Natural killer cell (primary cell): ENCODE results near the gene HM13. TPM values are rescaled to one million over a fixed set of nuclear protein-coding genes. Genes with fewer than 3 reads are reported as not detected.
"Not testable (repeated sequence)": the region's sequence is repeated elsewhere in the genome, so short reads cannot be mapped to it uniquely, and the experiment has no call there.

Source experiments
- ATAC-seq, 3 donors: fragments of 150-1000 bp in 2 of 3; fragments of 200-7000 bp in 1 of 3; cut with Tn5 transposase; 1 replicate in 1 of 3; 2 replicates in 2 of 3; pipeline ENCODE4 v1.10.0; 2021; ENCODE audit warnings: mild to moderate bottlenecking in 2 of 3, moderate library complexity in 2 of 3
- DNase-seq, 2 donors: peaks; one replicate each; pipeline versions ENCODE4 v3.0.0 to v3.0.0-alpha.2; 2013 to 2021; ENCODE audit warnings: mixed read lengths in 1 of 2
- H3K27ac ChIP-seq: one replicate; pipeline ENCODE4 v1.5.1; 2013; ENCODE audit warnings: mild to moderate bottlenecking, low read length
- H3K27me3 ChIP-seq: one replicate; pipeline ENCODE4 v1.6.1; 2013; ENCODE audit warnings: low read length; ENCODE audit not compliant: control insufficient read depth, insufficient read depth
- H3K36me3 ChIP-seq: one replicate; pipeline ENCODE4 v1.6.1; 2013; ENCODE audit warnings: low read length; ENCODE audit not compliant: control insufficient read depth, insufficient read depth
- H3K4me1 ChIP-seq: one replicate; pipeline ENCODE4 v1.6.1; 2013; ENCODE audit warnings: low read length; ENCODE audit not compliant: control insufficient read depth, insufficient read depth
- H3K4me3 ChIP-seq: one replicate; pipeline ENCODE4 v1.5.1; 2013; ENCODE audit warnings: low read length
- H3K9me3 ChIP-seq: one replicate; pipeline ENCODE4 v1.6.1; 2013; ENCODE audit warnings: low read length; ENCODE audit not compliant: control insufficient read depth, insufficient read depth
- H3K27ac Mint-ChIP-seq, 2 donors: one replicate each; pipeline ENCODE4 v1.8.0; 2022; ENCODE audit warnings: mild to moderate bottlenecking in 2 of 2, mixed read lengths in 2 of 2, moderate library complexity in 1 of 2
- H3K27me3 Mint-ChIP-seq, 2 donors: one replicate each; pipeline ENCODE4 v1.8.0; 2022; ENCODE audit warnings: low read depth in 2 of 2, mixed read lengths in 2 of 2
- H3K36me3 Mint-ChIP-seq: one replicate; pipeline ENCODE4 v1.8.0; 2022; ENCODE audit warnings: mixed read lengths
- H3K4me1 Mint-ChIP-seq, 2 donors: one replicate each; pipeline ENCODE4 v1.8.0; 2022; ENCODE audit warnings: mixed read lengths in 2 of 2
- H3K4me3 Mint-ChIP-seq: one replicate; pipeline ENCODE4 v1.8.0; 2022; ENCODE audit warnings: mild to moderate bottlenecking, moderate library complexity, mixed read lengths
- H3K9me3 Mint-ChIP-seq, 2 donors: one replicate each; pipeline ENCODE4 v1.8.0; 2022; ENCODE audit warnings: mixed read lengths in 2 of 2
- CTCF ChIP-seq: fragments of 200-600 bp; IDR thresholded peaks from one replicate; pipeline ENCODE4 v1.8.0; 2022; ENCODE audit warnings: antibody characterized with exemption
- WGBS: methylation state at CpG from one replicate; pipeline ENCODE4 v1.1.7; 2013; ENCODE audit warnings: missing lambda C conversion rate; ENCODE audit not compliant: insufficient coverage; 5-methylcytosine and 5-hydroxymethylcytosine counted together
- intact Hi-C: fragments of 100-400 bp; cut with micrococcal nuclease; formaldehyde crosslinking; loops from one replicate; pipeline ENCODE4 v1.14.2; 2022
- total RNA-seq, 4 donors: library from RNA; stranded (reverse); fragments of 120-200 nt in 1 of 4; gene quantifications; one replicate each; pipeline versions ENCODE4 v1.2.3 to v1.2.4, GENCODE V29; 2013 to 2022

HM13 gene
- total RNA-seq, 3 donors from 2014 or later (not counting 1 experiment from before 2014, with no cell fraction given): 97.5 to 135 (median 104) TPM

DNA sequence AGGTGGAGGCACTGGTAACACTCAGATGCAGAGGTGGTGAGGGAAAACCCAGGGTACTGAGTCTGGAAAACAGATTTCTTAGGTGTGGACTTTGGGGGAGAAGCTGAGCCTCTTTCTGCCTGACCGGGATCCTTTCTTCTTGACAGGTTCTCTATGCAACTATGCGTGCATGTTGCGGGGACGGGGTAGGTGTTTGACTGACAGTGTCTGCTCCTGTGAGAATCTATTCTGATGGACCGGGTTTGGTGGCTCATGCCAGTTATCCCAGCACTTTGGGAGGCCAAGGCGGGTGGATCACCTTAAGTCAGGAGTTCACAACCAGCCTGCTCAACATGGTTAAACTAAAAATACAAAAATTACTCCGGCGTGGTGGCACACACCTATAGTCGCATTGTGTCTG is 63.0 kb downstream of the HM13 start:
- Histone ChIP-seq H3K4me1 (peaks cover 12% of the 10 kb centered on the region), H3K36me3 (no peaks in the 10 kb centered on the region), H3K27ac (no peak overlapping the region), H3K4me3 (no peak overlapping the region), H3K27me3 (no peaks in the 10 kb centered on the region), H3K9me3 (no peaks in the 10 kb centered on the region)
- 91% methylated on average over 9 of the region's 9 CpGs for WGBS
- intact Hi-C loops: no loop called here
- H3K4me3 Mint-ChIP-seq: no peak overlapping the region
- no peak overlapping the region for H3K27ac Mint-ChIP-seq
- H3K27me3 Mint-ChIP-seq: peaks cover 0 to 2% of the 10 kb centered on the region in 2 donors
- no peaks in the 10 kb centered on the region for H3K36me3 Mint-ChIP-seq
- H3K9me3 Mint-ChIP-seq: no peaks in the 10 kb centered on the region
- no peak for TF ChIP-seq CTCF
- H3K4me1 Mint-ChIP-seq: peaks cover 13 to 15% of the 10 kb centered on the region in 2 donors
- ATAC-seq: no peak
- DNase-seq: no peak

DNA sequence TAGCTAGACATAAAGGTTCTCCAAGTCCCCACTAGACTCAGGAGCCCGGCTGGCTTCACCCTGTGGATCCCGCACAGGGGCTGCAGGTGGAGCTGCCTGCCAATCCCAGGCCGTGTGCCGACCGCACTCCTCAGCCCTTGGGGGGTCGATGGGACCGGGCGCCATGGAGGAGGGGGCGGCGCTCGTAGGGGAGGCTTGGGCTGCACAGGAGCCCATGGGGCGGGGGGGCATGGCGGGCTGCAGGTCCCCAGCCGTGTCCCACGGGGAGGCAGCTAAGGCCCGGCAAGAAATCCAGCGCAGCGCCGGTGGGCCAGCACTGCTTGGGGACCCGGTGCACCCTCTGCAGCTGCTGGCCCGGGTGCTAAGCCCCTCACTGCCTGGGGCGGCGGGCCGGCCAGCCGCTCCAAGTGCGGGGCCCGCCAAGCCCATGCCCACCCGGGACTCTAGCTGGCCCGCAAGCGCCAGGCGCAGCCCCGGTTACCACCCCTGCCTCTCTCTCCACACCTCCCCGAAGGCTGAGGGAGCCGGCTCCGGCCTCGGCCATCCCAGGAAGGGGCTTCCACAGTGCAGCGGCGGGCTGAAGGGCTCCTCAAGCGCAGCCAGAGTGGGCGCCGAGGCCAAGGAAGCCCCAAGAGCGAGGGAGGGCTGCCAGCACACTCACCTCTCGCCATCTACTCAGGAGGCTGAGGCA is 64.4 kb downstream of the HM13 start:
- Mint-ChIP-seq H3K27ac (no peak overlapping the region), H3K36me3 (no peaks in the 10 kb centered on the region), H3K9me3 (no peaks in the 10 kb centered on the region), H3K4me1 (peaks cover 5% of the 10 kb centered on the region in 2 donors), H3K27me3 (peaks cover 0 to 2% of the 10 kb centered on the region in 2 donors), H3K4me3 (no peak overlapping the region)
- intact Hi-C loops: no loop called here
- Histone ChIP-seq H3K4me1 (peaks cover 3% of the 10 kb centered on the region), H3K27ac (no peak overlapping the region), H3K27me3 (no peaks in the 10 kb centered on the region), H3K9me3 (no peaks in the 10 kb centered on the region), H3K4me3 (no peak overlapping the region), H3K36me3 (no peaks in the 10 kb centered on the region)
- ATAC-seq (no peak), DNase-seq (no peak)
- 97% methylated on average over 43 of the region's 43 CpGs for WGBS
- TF ChIP-seq CTCF: no peak

DNA sequence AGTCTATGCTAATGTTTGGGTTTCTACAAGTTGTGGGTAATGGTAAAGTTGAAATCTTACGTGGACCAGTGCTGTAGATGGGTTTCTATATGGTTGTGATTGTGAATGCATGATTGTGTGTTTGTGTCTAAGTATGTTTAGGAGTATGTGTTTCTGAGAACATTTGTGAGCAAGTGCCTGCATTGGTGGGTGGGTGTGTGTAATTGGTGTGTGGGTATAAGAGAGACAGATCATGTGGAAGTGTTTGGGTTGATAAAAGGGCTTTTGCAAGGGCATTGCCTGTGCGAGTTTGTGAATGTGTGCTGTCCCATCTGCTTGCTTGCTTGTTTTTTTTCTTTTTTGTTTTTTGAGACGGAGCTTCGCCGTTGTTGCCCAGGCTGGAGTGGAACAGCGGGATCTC is 65.0 kb downstream of the HM13 start:
- Histone ChIP-seq H3K36me3 (no peaks in the 10 kb centered on the region), H3K27me3 (no peaks in the 10 kb centered on the region), H3K27ac (no peak overlapping the region), H3K9me3 (no peaks in the 10 kb centered on the region), H3K4me1 (no peaks in the 10 kb centered on the region), H3K4me3 (no peak overlapping the region)
- Mint-ChIP-seq H3K27ac (no peak overlapping the region), H3K27me3 (peaks cover 0 to 2% of the 10 kb centered on the region in 2 donors), H3K4me1 (no peaks in the 10 kb centered on the region), H3K9me3 (no peaks in the 10 kb centered on the region), H3K4me3 (no peak overlapping the region), H3K36me3 (no peaks in the 10 kb centered on the region)
- DNase-seq (no peak), ATAC-seq (no peak)
- TF ChIP-seq CTCF: no peak
- intact Hi-C loops: no loop called here
- 93% methylated on average over 6 of the region's 6 CpGs for WGBS

- ATAC-seq: not testable (repeated sequence)
Observed at GRCh38 chr20:31579941-31580651, 65.9 kb downstream of the HM13 start.

More at GRCh38 chr20:31579941-31580651, 65.9 kb downstream of the HM13 start:
- H3K4me1 ChIP-seq, H3K4me1 Mint-ChIP-seq, H3K27me3 ChIP-seq, H3K4me3 Mint-ChIP-seq, H3K36me3 ChIP-seq, intact Hi-C loops, H3K9me3 ChIP-seq, H3K27ac Mint-ChIP-seq, H3K27ac ChIP-seq, H3K36me3 Mint-ChIP-seq, H3K9me3 Mint-ChIP-seq, H3K4me3 ChIP-seq, DNase-seq, H3K27me3 Mint-ChIP-seq: not testable (repeated sequence)
- 95% methylated on average over 17 of the region's 17 CpGs for WGBS
